ENCODE measurements around the gene TBC1D22B.
A peak's percentile ranks its signal among the peaks of the same experiment; 100 is the strongest.

The TBC1D22B gene, protein sequence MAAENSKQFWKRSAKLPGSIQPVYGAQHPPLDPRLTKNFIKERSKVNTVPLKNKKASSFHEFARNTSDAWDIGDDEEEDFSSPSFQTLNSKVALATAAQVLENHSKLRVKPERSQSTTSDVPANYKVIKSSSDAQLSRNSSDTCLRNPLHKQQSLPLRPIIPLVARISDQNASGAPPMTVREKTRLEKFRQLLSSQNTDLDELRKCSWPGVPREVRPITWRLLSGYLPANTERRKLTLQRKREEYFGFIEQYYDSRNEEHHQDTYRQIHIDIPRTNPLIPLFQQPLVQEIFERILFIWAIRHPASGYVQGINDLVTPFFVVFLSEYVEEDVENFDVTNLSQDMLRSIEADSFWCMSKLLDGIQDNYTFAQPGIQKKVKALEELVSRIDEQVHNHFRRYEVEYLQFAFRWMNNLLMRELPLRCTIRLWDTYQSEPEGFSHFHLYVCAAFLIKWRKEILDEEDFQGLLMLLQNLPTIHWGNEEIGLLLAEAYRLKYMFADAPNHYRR

DNA sequence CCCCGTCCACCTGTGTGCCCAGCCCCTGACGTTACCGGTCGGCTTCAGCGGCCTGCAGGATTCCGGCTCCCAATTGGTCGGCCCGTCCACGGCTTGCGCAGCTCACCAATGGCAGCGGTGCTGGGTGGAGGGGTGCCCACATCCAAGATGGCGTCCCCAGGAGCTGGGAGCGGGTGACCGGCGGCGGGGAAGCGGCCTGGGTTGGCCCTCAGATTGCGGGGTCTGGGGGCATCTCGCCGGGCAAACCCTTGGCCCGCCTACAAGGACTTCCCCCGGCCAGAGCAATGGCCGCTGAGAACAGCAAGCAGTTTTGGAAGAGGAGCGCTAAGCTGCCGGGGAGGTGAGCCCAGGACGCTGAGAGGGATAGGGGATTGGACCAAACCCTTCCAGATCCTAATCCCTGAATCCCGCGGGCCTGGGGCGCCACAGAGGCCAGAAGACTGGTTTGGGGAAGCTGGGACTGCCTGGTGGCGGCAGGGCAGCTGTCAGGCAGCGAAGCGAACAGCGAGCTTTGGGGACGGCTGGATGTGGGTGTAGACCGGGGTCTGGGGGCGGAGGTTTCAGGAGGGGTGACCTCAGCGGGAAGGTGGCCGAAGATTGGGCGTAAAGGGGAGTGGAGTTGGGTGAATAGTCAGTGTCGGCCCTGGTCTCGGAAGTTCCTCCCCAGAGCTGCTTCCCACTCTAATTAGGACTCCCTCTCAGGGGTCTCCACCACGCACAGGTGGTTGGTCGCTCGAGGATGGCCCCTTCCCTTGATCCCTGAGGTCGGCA, at the start of gene TBC1D22B, which contains the start of gene TMEM217:
TSS of gene TBC1D22B (plus strand) at position 139 of the 771 bp plus-strand sequence. CDS start at position 285, 146 bp downstream.
TSS of gene TMEM217 (minus strand) at position 511 of the 771 bp plus-strand sequence. CDS start 39,114 bp downstream, outside the sequence.
- ATAC-seq (ENCODE audit: low read depth) (peak; percentile 100), DNase-seq (ENCODE audit: low spot score in 2 of 2) (peak; percentile 89 to 92)
- Mint-ChIP-seq H3K9me3 (no peaks in the 10 kb centered on the region), H3K27ac (peak within 1 kb of the TSS; percentile 96), H3K36me3 (peaks cover 2% of the 10 kb centered on the region), H3K27me3 (no peaks in the 10 kb centered on the region), H3K4me3 (peak within 1 kb of the TSS; percentile 94), H3K4me1 (peaks cover 28% of the 10 kb centered on the region)

DNA sequence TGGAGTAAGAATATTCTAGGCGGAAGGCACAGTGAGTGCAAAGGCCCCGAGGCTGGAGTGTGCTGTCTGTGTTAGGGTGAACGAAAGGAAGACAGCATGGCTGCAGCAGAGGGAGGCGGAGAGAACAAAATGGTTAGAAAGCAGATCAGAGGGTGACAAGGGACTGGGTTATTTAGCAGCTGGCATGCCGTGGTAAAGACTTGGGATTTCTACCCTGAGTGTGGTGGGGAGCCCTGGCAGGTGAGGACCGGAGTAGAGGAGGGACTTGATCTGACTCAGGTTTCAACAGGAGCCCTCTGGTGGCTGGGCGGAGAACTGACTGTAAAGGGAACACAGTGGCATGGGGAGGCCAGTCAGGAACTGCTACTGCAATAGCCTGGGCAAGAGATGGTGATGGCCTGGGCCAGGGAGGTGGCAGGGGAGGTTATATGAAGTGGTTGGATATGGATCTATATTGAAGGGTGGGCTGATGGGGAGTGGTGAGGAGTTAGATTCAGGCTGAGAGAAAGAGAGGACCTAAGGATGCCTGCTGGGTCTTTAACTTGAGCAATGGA, 49.6 kb upstream of the TBC1D22B start:
- Mint-ChIP-seq H3K4me1 (peaks cover 19% of the 10 kb centered on the region), H3K9me3 (no peaks in the 10 kb centered on the region), H3K27me3 (peaks cover 3% of the 10 kb centered on the region), H3K36me3 (no peaks in the 10 kb centered on the region), H3K27ac (no peak overlapping the region), H3K4me3 (peak overlapping the region; percentile 1)
- peak; percentile 84 to 86 for DNase-seq (ENCODE audit: low spot score in 2 of 2)
- peak; percentile 93 for ATAC-seq (ENCODE audit: low read depth)

DNA sequence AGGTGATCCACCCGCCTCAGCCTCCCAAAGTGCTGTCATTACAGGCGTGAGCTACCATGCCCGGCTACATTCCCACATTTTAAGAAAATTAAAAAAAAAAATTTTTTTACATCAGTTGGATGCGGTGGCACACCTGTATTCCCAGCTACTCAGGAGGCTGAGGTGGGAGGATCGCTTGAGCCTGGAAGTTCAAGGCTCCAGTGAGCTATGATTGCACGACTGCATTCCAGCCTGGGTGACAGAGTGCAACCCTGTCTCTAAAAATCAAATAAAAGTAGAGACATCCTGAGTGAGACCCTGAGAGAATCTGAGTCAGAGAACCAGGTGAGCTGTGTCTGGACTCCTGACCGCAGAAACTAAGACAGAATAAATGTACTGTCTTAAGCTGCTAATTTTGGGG, 48.8 kb upstream of the TBC1D22B start:
- Mint-ChIP-seq H3K27me3 (peaks cover 3% of the 10 kb centered on the region), H3K36me3 (no peaks in the 10 kb centered on the region), H3K27ac (no peak overlapping the region), H3K9me3 (no peaks in the 10 kb centered on the region), H3K4me1 (peaks cover 19% of the 10 kb centered on the region), H3K4me3 (no peak overlapping the region)
- no peak for ATAC-seq (ENCODE audit: low read depth)
- no peak for DNase-seq (ENCODE audit: low spot score in 2 of 2)

DNA sequence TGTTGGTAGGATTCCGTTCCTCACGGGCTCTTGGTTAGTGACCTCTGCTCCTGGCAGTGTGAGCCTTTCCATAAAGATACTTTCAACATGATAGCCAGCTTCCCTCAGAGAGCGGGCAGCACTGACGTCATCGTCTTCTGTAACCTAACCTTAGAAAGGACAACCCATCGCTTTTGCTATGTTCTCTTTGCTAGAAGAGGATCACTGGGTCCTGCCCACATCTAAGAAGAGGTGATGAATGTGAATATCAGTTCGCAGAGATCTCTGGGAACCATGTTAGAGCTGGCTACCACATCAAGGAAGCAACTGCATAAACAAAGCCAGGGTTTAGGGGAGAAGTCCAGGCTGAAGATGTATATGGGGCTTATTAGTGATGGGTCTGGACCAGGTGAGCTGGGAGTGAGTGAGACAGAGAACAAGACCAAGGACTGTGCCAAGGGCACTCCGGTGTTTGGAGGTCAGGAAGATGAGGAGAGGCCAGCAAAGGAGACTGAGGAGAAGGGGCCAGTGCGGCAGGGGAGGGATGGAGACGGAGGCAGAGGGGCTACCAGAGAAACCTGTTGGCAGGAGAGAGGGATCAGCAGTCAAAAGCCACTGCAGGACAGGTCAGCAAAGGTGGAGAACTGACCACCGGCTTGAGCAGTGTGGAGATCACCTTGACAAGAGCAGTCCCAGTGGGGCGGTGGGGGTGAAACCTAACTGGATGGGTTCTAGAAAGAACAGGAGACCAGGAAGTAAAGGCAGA, 47.9 kb upstream of the TBC1D22B start:
- no peak overlapping the region for H3K27ac Mint-ChIP-seq
- H3K36me3 Mint-ChIP-seq = no peaks in the 10 kb centered on the region
- H3K4me1 Mint-ChIP-seq = peaks cover 16% of the 10 kb centered on the region

DNA sequence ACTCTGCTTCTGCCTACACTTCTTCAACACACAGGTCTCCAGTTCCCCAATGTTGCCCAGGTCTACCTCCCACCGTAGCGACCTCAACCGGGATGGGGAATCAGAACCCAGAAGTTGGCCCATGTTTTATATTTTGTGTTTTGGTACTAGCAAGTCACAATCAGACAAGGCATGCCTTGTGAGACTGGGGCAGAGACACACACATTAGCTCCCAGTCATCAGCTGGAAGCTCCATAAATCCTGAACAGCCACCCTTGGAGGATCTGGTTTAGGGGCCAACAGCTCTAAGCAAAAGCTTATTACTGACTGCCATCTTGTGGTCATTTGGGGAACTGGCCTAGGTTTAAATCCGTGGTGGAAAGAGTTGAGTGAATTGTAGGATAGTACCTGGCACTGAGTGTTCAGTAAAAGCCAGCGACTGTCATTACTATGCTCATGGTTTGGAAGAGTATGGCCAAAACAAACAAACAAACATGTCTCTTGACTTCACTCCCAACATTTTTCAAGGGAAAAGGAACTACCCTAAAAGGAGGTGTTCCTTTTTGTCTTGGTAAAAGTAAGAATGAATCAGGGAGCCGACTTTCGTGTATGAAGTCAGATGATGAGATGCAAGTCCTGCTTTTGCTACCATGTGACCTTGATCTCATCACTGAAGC, 47.1 kb upstream of the TBC1D22B start:
- Mint-ChIP-seq H3K27ac (no peak overlapping the region), H3K4me3 (no peak overlapping the region), H3K27me3 (peaks cover 3% of the 10 kb centered on the region), H3K4me1 (peaks cover 16% of the 10 kb centered on the region), H3K36me3 (no peaks in the 10 kb centered on the region), H3K9me3 (no peaks in the 10 kb centered on the region)
- peak; percentile 78 to 80 for DNase-seq (ENCODE audit: low spot score in 2 of 2)
- ATAC-seq (ENCODE audit: low read depth) = peak; percentile 74

More for the DNA sequence above, 47.9 kb upstream of the TBC1D22B start:
- no peak for DNase-seq (ENCODE audit: low spot score in 2 of 2)
- Mint-ChIP-seq H3K9me3 (no peaks in the 10 kb centered on the region), H3K27me3 (peaks cover 3% of the 10 kb centered on the region), H3K4me3 (no peak overlapping the region)
- ATAC-seq (ENCODE audit: low read depth) = no peak

DNA sequence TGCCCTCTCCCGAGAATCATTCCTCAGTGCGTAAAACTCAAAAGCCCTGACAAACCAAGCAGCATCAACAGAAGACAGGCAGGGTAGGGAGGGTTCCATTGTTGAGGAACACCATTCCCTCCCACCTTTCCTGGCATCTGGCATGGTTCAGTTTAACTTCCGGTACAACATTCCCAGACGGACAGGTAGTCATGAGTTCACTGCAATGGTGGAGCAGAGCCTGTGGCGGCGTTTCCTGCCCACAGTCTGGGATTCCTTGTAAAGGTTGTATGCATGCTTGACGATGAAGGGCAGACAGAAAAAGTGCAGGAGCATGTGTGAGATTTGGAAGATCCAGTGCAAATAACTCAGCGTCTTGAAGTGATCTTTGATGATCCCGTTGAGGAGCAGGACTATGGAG, 45.3 kb upstream of the TBC1D22B start:
- ATAC-seq (ENCODE audit: low read depth) (no peak), DNase-seq (ENCODE audit: low spot score in 2 of 2) (no peak)
- Mint-ChIP-seq H3K4me1 (peaks cover 16% of the 10 kb centered on the region), H3K9me3 (no peaks in the 10 kb centered on the region), H3K36me3 (no peaks in the 10 kb centered on the region), H3K27ac (no peak overlapping the region), H3K27me3 (peaks cover 3% of the 10 kb centered on the region), H3K4me3 (no peak overlapping the region)

DNA sequence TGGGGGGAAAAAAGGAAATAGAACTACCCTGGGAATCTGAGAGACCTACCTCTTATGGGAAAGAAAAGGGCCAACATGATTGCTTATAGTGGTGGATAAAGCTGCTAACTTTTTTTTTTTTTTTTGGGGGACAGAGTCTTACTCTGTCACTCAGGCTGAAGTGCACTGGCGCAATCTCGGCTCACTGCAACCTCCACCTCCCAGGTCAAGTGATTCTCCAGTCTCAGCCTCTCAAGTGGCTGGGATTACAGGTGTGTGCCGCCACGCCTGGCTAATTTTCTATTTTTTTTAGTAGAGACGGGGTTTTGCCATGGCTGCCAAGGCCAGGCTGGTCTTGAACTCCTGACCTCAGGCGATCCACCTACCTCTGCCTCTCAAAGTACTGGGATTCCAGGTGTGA, 39.5 kb upstream of the TBC1D22B start:
- peaks cover 6% of the 10 kb centered on the region for H3K4me1 Mint-ChIP-seq
- no peak overlapping the region for H3K4me3 Mint-ChIP-seq
- no peaks in the 10 kb centered on the region for H3K9me3 Mint-ChIP-seq
- no peak for DNase-seq (ENCODE audit: low spot score in 2 of 2)
- H3K36me3 Mint-ChIP-seq = no peaks in the 10 kb centered on the region
- no peak for ATAC-seq (ENCODE audit: low read depth)
- no peak overlapping the region for H3K27ac Mint-ChIP-seq
- H3K27me3 Mint-ChIP-seq = no peaks in the 10 kb centered on the region

DNA sequence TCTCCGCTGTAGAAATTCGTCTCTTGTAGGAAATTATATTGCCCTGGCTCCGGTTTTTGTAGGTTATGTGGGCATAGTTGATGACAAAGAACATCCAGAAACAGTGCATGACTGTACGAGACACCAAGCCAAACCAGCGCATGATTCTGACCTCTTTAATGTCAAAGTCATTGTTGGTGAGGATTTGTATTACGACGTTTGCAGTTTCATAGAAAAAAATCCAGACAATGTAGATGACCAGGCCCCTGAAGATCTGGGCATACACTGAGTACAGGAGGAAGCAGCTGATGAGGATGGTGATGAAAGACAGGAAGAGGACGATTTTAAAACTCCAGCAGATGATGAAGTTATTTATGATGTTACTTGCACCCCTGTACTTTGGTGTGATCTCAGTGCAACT, 39.1 kb upstream of the TBC1D22B start:
- H3K27ac Mint-ChIP-seq = no peak overlapping the region
- ATAC-seq (ENCODE audit: low read depth) = no peak
- no peaks in the 10 kb centered on the region for H3K36me3 Mint-ChIP-seq
- no peaks in the 10 kb centered on the region for H3K27me3 Mint-ChIP-seq
- DNase-seq (ENCODE audit: low spot score in 2 of 2) = no peak
- no peak overlapping the region for H3K4me3 Mint-ChIP-seq
- peaks cover 6% of the 10 kb centered on the region for H3K4me1 Mint-ChIP-seq
- no peaks in the 10 kb centered on the region for H3K9me3 Mint-ChIP-seq

DNA sequence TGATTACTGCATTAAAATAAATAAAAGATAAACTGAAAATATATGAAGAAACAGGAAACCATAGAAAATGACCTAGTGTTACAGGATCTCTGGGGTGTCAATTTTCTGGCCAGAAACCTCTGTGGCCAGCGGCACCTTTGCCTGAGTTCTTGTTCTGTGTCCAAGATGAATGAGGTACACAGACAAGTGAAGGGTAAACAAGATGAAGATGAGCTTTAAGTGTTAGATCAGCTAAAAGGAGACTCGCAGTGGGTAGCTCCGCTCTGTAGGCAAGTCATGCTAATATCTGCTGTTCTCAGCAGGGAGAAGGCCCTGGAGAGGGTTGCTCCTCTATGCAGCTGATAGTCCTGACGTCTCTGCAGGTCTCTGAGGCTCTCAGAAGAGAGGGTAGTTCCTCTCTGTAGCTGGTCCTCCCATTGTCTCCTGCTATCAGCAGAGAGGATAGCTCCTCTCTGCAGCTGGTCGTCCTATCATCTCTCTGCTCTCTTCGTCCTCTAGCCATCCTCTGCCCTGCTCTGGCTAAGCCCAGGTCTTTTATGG, 35.9 kb upstream of the TBC1D22B start:
- Mint-ChIP-seq H3K4me1 (peaks cover 6% of the 10 kb centered on the region), H3K27ac (no peak overlapping the region), H3K27me3 (no peaks in the 10 kb centered on the region), H3K36me3 (no peaks in the 10 kb centered on the region), H3K9me3 (no peaks in the 10 kb centered on the region), H3K4me3 (peak overlapping the region; percentile 82)
- no peak for DNase-seq (ENCODE audit: low spot score in 2 of 2)
- ATAC-seq (ENCODE audit: low read depth) = peak; percentile 2

DNA sequence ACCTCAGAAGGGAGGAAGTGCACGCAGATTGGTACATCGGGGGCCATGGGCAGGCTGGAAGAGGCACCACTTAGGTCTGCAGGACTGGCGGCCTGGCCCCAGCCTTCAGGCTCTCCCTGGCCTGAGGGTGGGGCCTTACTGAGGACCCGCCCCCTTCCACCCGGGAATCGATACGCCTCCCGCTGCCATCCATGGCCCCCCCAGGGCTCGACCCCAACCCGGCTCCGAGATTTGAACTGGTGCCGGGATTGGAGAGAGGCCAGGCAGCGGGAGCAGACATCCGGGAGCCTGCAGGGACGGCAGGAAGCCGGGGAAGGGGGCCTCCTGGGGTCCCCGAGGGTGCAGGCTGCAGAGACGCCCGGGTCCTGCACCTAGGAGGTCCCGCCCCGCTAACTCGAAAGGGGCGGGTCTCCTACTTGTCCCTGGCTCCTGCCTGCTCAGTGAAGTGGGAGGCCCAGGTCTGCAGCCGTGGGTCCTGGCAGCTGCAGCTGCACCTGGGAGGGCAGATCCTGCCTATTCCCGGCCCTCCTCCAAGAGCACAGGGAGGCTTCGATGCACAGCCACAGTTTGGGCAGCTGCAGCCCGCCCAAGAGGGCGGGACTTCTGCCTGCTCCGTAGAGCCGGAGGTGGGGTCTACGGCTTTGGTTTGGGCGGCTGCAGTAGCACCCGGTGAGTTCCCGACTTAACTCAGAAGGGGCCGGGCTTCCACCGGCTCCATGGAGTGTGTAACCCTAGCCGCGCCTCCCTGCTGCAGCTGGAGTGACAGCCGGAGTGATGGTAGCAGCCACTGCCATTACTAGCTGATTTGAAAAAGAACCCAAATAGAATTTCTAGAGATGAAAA, 35.2 kb upstream of the TBC1D22B start:
- H3K36me3 Mint-ChIP-seq = no peaks in the 10 kb centered on the region
- peak overlapping the region; percentile 82 for H3K4me3 Mint-ChIP-seq
- peak; percentile 34 to 57 for DNase-seq (ENCODE audit: low spot score in 2 of 2)
- no peaks in the 10 kb centered on the region for H3K9me3 Mint-ChIP-seq
- no peaks in the 10 kb centered on the region for H3K27me3 Mint-ChIP-seq
- peak; percentile 86 for ATAC-seq (ENCODE audit: low read depth)
- no peak overlapping the region for H3K27ac Mint-ChIP-seq
- peaks cover 6% of the 10 kb centered on the region for H3K4me1 Mint-ChIP-seq

DNA sequence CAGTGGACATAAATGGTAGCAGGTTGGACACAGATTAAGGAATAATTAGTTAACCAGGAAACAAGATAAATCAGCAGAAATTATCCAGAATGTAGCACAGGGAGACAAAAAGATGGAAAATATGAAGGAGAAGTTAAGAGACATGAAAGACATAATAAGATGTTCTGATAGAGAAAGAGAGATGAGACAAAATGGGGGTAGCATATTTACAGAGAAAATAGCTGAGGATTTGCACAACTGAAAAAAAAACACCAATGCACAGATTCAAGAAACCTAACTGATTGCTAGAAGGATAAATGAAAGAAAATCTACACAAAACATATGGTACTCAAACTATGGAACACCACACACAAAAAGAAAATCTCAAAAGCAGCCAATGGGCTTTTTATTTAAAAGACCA, 34.6 kb upstream of the TBC1D22B start:
- peaks cover 6% of the 10 kb centered on the region for H3K4me1 Mint-ChIP-seq
- H3K9me3 Mint-ChIP-seq = no peaks in the 10 kb centered on the region
- H3K4me3 Mint-ChIP-seq = peak overlapping the region; percentile 82
- no peak for ATAC-seq (ENCODE audit: low read depth)
- no peak overlapping the region for H3K27ac Mint-ChIP-seq
- H3K27me3 Mint-ChIP-seq = no peaks in the 10 kb centered on the region
- no peaks in the 10 kb centered on the region for H3K36me3 Mint-ChIP-seq
- no peak for DNase-seq (ENCODE audit: low spot score in 2 of 2)
